Esophagus (tissue), 2 donors: ENCODE measurements around the gene UBA7. TPM values are rescaled to one million over a fixed set of nuclear protein-coding genes. Genes with fewer than 3 reads are reported as not detected.
"Not testable (repeated sequence)": the region's sequence is repeated elsewhere in the genome, so short reads cannot be mapped to it uniquely, and the experiment has no call there.

Experiments used
- H3K27ac ChIP-seq, 2 donors: one replicate each; pipeline ENCODE4 v1.5.1; 2013; ENCODE audit warnings: low read depth in 2 of 2, mild to moderate bottlenecking in 2 of 2, inconsistent platforms in 1 of 2, low read length in 1 of 2, moderate library complexity in 1 of 2
- H3K27me3 ChIP-seq, 2 donors: one replicate each; pipeline ENCODE4 v1.6.1; 2013; ENCODE audit warnings: low read length in 2 of 2, control low read depth in 1 of 2, mild to moderate bottlenecking in 1 of 2; ENCODE audit not compliant: insufficient read depth in 2 of 2, control insufficient read depth in 1 of 2
- H3K36me3 ChIP-seq, 2 donors: one replicate each; pipeline ENCODE4 v1.6.1; 2013; ENCODE audit warnings: low read length in 1 of 2; ENCODE audit not compliant: control insufficient read depth in 2 of 2, insufficient read depth in 2 of 2
- H3K4me1 ChIP-seq, 2 donors: one replicate each; pipeline ENCODE4 v1.6.1; 2013; ENCODE audit warnings: low read length in 1 of 2; ENCODE audit not compliant: control insufficient read depth in 2 of 2, insufficient read depth in 2 of 2
- H3K4me3 ChIP-seq, 2 donors: one replicate each; pipeline ENCODE4 v1.5.1; 2013; ENCODE audit warnings: low read length in 2 of 2, mild to moderate bottlenecking in 2 of 2, low read depth in 1 of 2, moderate library complexity in 1 of 2
- H3K9me3 ChIP-seq, 2 donors: one replicate each; pipeline ENCODE4 v1.6.1; 2013; ENCODE audit warnings: mild to moderate bottlenecking in 2 of 2, low read depth in 1 of 2, low read length in 1 of 2, moderate library complexity in 1 of 2; ENCODE audit not compliant: control insufficient read depth in 2 of 2, insufficient read depth in 1 of 2
- WGBS, 2 donors: extraction: QIAGEN DNeasy Blood & Tissue Kit; methylation state at CpG; one replicate each; pipeline ENCODE4 v1.1.7; 2013; 5-methylcytosine and 5-hydroxymethylcytosine counted together
- polyA plus RNA-seq, 2 donors: library from polyadenylated mRNA; stranded (reverse); fragments of 200-250 nt; gene quantifications; one replicate each; pipeline ENCODE4 v1.2.3, GENCODE V29; 2013
- donor health status: healthy with polysubstance abuse.
- donor health status: Bipolar disorder and iron deficiency.

The UBA7 gene
- polyA plus RNA-seq, 2 donors = 24.1 to 54.3 TPM

DNA sequence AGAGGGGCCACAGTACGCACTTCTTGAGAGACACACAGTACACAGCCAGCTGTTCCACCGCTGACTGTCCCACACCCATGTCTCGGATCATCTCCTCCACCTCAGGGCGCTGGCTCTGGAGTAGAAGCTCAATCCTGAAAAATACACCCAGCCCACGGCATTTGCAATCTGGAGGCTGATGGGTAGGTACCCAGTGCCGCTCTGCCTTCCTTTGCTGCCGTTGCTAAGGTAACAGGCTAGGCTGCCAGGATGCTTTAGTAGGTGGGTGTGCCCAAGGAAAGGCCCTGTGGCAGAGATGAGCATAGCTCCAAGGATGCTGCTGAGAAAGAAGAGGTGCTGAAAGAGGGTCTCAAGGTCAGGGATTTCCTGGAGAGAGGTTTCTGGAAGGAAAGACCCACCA is 28.1 kb upstream of the UBA7 start:
- Histone ChIP-seq H3K27me3 (no peaks in the 10 kb centered on the region), H3K4me1 (peaks cover 0 to 3% of the 10 kb centered on the region in 2 donors), H3K36me3 (peaks cover 0 to 4% of the 10 kb centered on the region in 2 donors), H3K27ac (no peak overlapping the region), H3K4me3 (no peak overlapping the region), H3K9me3 (no peaks in the 10 kb centered on the region)
- WGBS, 2 donors = 84 to 88% methylated on average over 7 of the region's 7 CpGs

DNA sequence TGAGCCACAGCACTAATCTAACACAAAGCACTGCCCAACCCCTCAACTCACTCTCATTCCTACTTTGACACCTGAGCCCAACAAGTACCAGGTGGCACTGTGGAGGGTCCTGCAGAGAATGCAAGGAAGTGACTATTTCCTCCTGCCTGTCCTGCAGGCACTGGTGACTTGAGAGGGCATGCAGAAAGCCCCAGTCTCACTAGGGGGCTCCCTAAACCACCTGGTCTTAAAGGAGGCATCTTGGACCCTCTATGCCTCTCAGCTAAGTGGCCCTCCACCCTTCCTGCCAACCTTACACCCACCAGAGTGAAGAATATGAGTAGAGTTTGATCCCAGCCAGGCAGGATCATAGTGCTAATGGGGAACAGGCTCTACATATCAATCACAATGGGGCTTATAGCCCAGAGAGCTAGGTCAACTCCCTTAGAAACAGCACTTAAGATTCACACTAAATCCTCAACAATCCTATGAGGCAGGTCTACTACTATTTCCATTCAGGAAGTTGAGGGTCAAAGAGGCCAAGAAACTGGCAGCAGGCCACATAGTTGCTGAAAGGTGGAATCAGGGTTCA is 27.5 kb upstream of the UBA7 start:
- H3K9me3 ChIP-seq = no peaks in the 10 kb centered on the region
- H3K4me1 ChIP-seq = peaks cover 0 to 3% of the 10 kb centered on the region in 2 donors
- no peak overlapping the region for H3K27ac ChIP-seq
- peaks cover 0 to 4% of the 10 kb centered on the region in 2 donors for H3K36me3 ChIP-seq
- H3K27me3 ChIP-seq = no peaks in the 10 kb centered on the region
- no peak overlapping the region for H3K4me3 ChIP-seq

DNA sequence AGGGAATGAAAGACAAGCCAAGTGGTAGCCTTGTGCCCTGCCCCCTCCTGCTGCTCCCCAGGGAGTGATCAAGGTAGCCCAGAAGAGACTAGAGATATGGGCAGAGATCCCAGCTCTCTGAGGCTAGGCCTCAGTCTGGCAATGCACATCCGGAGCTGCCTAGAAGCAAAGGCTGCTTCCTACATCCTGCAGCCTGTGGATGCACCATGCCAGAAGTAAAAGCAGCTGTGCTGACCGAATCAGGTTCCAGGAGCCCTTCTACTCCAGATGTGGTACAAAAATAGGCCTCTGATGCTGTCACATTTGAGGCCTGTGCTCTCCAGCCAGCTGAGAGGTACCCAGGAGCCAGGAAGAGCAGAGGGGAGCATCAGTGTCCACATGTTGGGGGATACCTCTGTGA is 26.6 kb upstream of the UBA7 start:
- Histone ChIP-seq H3K27me3 (no peaks in the 10 kb centered on the region), H3K9me3 (no peaks in the 10 kb centered on the region), H3K4me1 (peaks cover 0 to 3% of the 10 kb centered on the region in 2 donors), H3K27ac (no peak overlapping the region), H3K4me3 (no peak overlapping the region), H3K36me3 (peaks cover 0 to 4% of the 10 kb centered on the region in 2 donors)
- WGBS, 2 donors = 66 to 68% methylated on average over 2 of the region's 2 CpGs

DNA sequence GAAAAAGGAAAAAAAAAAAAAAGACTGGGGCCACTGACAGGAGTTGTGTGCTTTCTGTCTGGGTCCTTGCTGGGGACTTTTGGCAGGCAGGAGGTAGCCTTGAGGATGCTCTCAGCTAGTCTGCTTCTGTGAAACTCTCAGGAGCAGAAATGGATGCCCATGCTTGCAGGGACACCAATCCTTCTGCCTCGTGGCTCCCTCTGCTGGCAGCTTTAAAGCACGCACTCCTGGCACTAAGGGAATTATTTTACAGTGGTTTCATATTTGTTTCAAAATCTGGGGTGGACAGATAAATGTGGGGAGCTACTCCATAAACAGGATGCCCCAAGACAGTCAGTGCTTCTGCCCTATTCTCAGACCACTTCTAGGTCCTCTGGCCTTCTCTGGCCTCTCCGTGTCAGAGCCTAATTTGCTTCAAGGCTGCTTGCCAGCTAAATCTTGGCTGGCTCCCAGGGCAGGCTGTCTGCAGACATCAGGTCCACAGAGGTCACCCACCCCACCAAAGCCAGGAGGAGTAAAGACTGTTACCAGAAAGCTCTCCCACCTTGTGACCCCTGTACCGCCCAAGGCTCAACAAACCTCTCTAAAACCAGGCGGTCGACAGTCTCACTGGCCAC is 25.5 kb upstream of the UBA7 start:
- no peak overlapping the region for H3K27ac ChIP-seq

DNA sequence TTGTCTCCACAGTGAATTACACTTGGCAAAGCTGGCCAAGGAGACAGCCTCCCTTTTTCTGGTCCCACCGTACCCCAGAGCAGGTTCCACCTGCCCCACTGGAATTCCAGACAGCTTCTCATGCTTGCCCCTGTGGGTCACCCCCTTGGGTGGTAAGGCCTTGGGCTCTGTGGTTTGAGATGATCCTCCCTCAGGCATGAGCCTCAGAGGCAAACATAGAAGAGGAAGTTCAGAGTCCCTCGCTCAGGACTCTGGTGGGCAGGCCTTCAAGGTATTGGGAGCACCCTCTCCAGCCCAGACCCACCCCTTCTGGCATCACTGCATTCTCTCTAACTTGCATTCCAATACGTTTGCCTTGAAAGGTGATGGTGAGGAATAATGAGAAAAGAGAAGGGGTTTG is 17.6 kb upstream of the UBA7 start:
- Histone ChIP-seq H3K36me3 (peaks cover 0 to 9% of the 10 kb centered on the region in 2 donors), H3K4me3 (no peak overlapping the region), H3K9me3 (no peaks in the 10 kb centered on the region), H3K4me1 (peaks cover 0 to 4% of the 10 kb centered on the region in 2 donors), H3K27me3 (no peaks in the 10 kb centered on the region), H3K27ac (no peak overlapping the region)
- WGBS, 2 donors = 65 to 83% methylated on average over 3 of the region's 3 CpGs

More for the DNA sequence above, 25.5 kb upstream of the UBA7 start:
- Histone ChIP-seq H3K36me3 (peaks cover 0 to 4% of the 10 kb centered on the region in 2 donors), H3K4me1 (peaks cover 0 to 3% of the 10 kb centered on the region in 2 donors), H3K9me3 (no peaks in the 10 kb centered on the region), H3K27me3 (no peaks in the 10 kb centered on the region), H3K4me3 (no peak overlapping the region)
- 44 to 46% methylated on average over 6 of the region's 6 CpGs for WGBS, 2 donors

DNA sequence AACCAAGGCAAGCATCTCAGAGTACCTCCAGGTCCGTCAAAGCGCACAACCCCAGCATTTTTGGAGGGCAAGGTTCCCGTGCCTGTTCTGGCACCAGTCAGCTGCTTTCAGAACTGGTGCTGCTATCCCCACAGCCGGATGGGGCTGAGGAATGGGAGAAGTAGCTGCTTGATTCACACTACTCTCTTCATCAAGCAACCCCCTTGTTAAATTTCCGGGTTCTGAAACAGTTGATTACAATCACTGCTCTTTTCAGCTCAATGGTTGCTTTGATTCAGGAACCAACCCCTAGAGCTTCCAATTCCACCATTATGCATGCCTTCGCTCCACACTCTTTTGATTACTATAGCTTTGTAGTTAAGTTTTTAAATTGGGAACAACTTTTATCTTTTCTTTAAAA is 12.3 kb upstream of the UBA7 start:
- no peaks in the 10 kb centered on the region for H3K9me3 ChIP-seq
- H3K4me1 ChIP-seq = peaks cover 0 to 4% of the 10 kb centered on the region in 2 donors
- H3K4me3 ChIP-seq = no peak overlapping the region

DNA sequence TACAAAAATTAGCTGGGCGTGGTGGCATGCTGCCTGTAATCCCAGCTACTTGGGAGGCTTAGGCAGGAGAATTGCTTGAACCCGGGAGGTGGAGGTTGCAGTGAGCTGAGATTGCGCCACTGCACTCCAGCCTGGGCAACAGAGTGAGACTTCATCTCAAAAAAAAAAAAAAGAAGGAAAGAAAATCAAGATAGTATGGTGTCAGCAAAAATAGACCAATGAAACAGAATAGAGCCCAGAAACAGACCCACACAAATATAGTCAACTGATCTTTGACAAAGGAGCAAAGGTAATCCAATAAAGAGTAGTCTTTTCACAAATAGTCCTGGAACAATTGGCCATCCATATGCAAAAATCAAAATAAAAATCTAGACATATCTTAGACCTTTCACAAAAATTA is 9.4 kb upstream of the UBA7 start:
- H3K27ac ChIP-seq, H3K27me3 ChIP-seq, H3K4me3 ChIP-seq, H3K36me3 ChIP-seq, H3K9me3 ChIP-seq, H3K4me1 ChIP-seq: not testable (repeated sequence)
- 79 to 96% methylated on average over 3 of the region's 3 CpGs for WGBS, 2 donors

More for the DNA sequence above, 12.3 kb upstream of the UBA7 start:
- Histone ChIP-seq H3K27ac (no peak overlapping the region), H3K27me3 (no peaks in the 10 kb centered on the region), H3K36me3 (peaks cover 0 to 9% of the 10 kb centered on the region in 2 donors)
- 71 to 85% methylated on average over 6 of the region's 6 CpGs for WGBS, 2 donors

DNA sequence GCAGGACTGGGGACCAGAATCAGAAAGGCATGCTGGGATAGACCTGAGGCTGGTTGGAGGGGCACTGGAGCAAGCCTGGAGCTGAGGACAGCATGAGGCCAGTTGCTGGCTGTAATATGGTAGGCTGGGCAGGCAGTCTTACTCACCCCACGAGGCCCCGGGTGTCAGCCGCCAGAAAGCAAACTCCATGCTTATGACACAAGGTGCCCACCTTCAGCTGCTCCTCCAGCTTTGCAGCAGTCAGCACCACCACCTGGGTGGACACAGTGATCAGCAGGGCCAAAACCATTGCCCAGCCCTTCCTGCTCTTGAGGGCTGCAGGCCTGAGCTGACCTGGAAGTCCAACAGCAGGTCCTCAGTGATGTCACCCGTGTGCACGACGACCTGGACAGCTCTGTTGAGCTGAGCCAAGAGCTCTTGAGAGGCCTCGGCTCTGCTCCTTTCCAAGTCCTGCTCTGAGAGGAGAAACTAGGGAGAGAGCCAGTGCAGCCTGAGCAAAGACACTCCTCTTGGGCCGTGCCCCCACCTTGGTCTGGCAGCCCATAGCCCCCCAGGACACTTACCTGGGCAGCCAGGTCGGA is 747 bp downstream of the UBA7 start:
- Histone ChIP-seq H3K27ac (peak overlapping the region; percentile 50 to 86), H3K36me3 (peaks cover 15 to 25% of the 10 kb centered on the region in 2 donors), H3K27me3 (no peaks in the 10 kb centered on the region), H3K4me1 (peaks cover 11 to 15% of the 10 kb centered on the region in 2 donors), H3K4me3 (peak overlapping the region; percentile 43 to 67), H3K9me3 (no peaks in the 10 kb centered on the region)
- 26 to 37% methylated on average over 9 of the region's 9 CpGs for WGBS, 2 donors

DNA sequence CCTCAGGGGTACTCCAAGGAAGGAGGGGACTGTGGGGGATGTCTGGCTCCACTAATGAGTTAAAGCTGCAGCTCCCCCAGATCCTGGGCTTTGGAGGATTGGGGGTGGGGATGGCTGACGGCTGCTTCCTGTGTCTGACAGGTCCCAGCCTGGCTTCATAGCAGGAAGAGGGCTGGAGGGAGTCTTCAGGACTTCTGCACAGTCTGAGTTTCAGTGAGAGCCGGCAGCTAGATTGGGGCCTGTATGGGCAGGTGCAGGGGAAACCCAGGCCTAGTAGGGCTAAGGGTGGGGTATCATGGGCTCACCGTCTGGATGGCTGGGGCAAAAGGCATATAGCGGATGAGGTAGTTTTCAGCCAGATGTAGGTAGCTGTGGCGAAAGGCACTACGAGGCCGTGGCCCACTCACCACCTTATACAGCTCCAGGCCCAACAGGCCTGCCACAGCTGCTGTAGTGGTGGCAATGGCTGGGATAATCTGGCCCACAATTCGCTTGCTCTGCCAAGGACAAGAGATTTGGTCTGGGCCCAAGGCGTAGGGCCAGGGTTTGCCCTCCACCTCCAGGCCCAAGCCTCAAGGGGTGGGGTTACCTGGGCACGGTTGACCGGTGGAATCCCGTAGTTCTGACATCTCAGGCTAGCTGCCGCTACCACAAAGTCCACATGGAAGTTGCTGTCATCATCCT is 6.2 kb downstream of the UBA7 start:
- H3K36me3 ChIP-seq = peaks cover 15 to 29% of the 10 kb centered on the region in 2 donors
- H3K4me3 ChIP-seq = no peak overlapping the region
- H3K27me3 ChIP-seq = no peaks in the 10 kb centered on the region
- peak overlapping the region; percentile 23 to 53 for H3K27ac ChIP-seq
- H3K9me3 ChIP-seq = no peaks in the 10 kb centered on the region
- WGBS, 2 donors = 50 to 65% methylated on average over 13 of the region's 13 CpGs
- H3K4me1 ChIP-seq = peaks cover 14 to 46% of the 10 kb centered on the region in 2 donors
